ENCODE data around the gene SYT9. TPM values are rescaled to one million over a fixed set of nuclear protein-coding genes. Genes with fewer than 3 reads are reported as not detected.

Gene SYT9
- total RNA-seq, 1 donor from 2014 or later = 1.6 TPM

DNA sequence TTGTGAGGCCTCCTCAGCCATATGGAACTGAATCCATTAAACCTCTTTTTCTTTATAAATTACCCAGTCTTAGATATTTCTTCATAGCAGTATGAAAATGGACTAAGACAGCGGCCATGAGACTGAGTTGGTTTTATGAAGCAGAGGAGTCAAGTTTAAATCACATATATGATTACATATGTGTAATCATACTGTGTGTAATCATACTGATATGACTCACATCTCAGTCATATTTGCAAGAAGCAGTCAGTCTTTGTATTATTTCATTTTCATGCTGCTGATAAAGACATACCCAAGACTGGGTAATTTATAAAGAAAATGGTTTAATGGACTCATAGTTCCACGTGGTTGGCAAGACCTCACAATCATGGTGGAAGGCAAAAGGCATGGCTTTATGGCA, 89.8 kb downstream of the SYT9 start:
- Mint-ChIP-seq H3K36me3 (no peaks in the 10 kb centered on the region), H3K9me3 (peaks cover 8% of the 10 kb centered on the region), H3K27me3 (peaks cover 3% of the 10 kb centered on the region), H3K4me3 (no peak overlapping the region), H3K4me1 (ENCODE audit: unreplicated experiment) (peaks cover 8% of the 10 kb centered on the region), H3K27ac (no peak overlapping the region)
- DNase-seq (ENCODE audit: extremely low spot score, unreplicated experiment) = no peak
- TF ChIP-seq, protein P1, sequence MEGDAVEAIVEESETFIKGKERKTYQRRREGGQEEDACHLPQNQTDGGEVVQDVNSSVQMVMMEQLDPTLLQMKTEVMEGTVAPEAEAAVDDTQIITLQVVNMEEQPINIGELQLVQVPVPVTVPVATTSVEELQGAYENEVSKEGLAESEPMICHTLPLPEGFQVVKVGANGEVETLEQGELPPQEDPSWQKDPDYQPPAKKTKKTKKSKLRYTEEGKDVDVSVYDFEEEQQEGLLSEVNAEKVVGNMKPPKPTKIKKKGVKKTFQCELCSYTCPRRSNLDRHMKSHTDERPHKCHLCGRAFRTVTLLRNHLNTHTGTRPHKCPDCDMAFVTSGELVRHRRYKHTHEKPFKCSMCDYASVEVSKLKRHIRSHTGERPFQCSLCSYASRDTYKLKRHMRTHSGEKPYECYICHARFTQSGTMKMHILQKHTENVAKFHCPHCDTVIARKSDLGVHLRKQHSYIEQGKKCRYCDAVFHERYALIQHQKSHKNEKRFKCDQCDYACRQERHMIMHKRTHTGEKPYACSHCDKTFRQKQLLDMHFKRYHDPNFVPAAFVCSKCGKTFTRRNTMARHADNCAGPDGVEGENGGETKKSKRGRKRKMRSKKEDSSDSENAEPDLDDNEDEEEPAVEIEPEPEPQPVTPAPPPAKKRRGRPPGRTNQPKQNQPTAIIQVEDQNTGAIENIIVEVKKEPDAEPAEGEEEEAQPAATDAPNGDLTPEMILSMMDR (conservative IDR thresholded peaks at IDR 0.05) = no peak

DNA sequence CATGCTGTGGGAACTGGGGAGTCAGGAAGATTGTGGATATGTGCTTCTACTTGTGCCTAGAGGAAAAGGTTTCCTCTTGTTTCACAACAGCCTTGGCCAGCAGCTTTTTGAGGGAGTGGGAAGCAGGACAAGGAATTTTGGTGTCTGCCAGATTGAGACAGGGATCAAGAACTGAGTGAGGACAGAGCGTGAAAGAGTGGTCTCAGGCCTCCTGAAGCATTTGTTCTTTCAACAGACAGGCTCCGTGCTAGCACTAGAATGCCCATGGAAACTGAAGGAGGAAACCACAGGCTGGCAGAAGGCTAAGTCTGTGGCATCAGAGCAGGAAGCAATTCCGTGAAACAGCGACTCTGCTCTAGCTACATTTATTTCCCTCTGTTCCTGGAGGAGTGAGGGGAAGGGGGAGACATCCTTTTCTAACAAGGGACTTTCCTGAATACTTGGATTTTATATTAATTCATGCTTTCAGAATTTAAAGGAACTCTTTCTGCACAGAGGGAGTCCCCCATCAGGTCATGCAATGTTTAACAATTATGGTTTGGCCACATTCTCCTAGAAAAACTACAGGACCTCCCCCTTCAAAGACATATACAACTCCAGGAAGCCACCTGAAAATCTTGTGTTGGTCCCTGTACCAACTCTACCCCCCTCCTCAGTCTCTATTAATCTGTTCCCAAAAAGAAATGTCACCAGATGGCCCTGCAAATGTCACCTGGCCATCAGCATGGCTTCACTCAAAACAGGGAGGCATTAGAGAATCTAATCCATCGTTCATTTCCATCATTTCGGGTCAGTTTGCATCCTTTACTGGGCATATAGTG, 96.1 kb downstream of the SYT9 start:
- H3K27ac Mint-ChIP-seq = no peak overlapping the region
- no peaks in the 10 kb centered on the region for H3K27me3 Mint-ChIP-seq
- peaks cover 16% of the 10 kb centered on the region for H3K4me1 Mint-ChIP-seq (ENCODE audit: unreplicated experiment)
- H3K9me3 Mint-ChIP-seq = no peaks in the 10 kb centered on the region
- TF ChIP-seq, protein P1 (conservative IDR thresholded peaks at IDR 0.05) = no peak
- H3K4me3 Mint-ChIP-seq = no peak overlapping the region
- no peak for DNase-seq (ENCODE audit: extremely low spot score, unreplicated experiment)
- no peaks in the 10 kb centered on the region for H3K36me3 Mint-ChIP-seq

DNA sequence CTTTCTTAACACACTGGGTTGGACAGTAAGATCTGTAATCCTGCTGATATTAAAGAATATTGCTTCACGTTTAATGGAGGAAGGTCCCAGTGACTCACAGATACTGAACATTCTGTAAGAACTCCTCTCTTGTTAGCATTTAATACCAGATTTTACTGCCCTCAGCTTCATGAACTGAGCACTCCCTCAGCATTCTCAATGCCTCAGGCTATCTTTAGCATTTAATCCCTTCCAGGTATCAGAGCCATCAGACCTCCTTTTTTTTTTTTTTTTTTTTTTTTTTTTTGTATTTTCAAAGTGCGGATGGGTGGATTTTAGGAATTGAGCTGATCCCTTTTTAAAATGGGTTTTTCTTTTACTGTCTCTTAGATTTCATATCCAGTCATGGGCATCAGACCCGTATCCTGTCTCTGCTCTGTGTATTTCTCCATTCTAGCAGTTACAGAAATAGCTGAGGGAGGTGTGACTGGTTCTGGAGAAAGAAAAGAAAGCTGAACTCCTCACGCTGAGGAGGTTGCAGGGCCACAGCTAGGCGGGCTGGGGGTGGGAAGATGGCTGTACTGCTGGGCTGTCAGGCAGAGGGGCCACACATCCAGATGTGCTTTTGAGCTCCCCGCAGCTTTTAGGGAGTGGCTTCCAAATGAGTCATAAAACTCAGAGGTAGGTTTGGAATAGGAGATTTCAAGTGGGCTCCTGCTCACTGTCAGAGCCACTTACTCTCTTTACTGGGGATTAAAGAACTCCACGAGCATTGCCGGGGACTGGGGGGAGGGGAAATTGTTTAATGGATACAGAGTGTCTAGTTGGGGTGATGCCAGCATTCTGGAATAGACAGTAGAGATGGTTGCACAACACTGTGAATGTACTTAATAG, 97.0 kb downstream of the SYT9 start:
- peak overlapping the region; percentile 16 for H3K4me3 Mint-ChIP-seq
- no peaks in the 10 kb centered on the region for H3K36me3 Mint-ChIP-seq
- no peaks in the 10 kb centered on the region for H3K27me3 Mint-ChIP-seq
- H3K27ac Mint-ChIP-seq = no peak overlapping the region
- TF ChIP-seq, protein P1 (conservative IDR thresholded peaks at IDR 0.05) = no peak
- no peaks in the 10 kb centered on the region for H3K9me3 Mint-ChIP-seq
- DNase-seq (ENCODE audit: extremely low spot score, unreplicated experiment) = no peak
- peaks cover 16% of the 10 kb centered on the region for H3K4me1 Mint-ChIP-seq (ENCODE audit: unreplicated experiment)

DNA sequence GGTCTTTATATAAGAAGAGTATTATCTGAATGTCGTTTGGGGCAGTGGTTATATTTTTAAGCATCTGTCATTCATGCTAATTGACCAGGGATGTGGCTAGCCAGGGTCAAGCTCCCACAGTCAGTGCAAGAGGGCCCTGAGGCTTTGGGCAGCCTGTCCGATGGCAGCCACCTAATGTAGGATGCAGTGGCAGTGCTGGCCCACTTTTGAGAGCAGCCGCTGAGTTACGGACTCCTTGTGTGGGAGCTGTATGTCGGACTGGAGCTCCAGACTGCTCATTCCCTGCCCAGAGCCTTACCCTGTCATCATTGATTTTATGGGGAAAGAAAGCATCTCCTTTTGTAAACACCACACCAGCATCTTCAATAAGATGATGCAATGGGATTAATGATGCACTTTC, 99.5 kb downstream of the SYT9 start:
- H3K4me1 Mint-ChIP-seq (ENCODE audit: unreplicated experiment) = peaks cover 16% of the 10 kb centered on the region
- no peaks in the 10 kb centered on the region for H3K36me3 Mint-ChIP-seq
- no peak overlapping the region for H3K27ac Mint-ChIP-seq
- TF ChIP-seq, protein P1 (conservative IDR thresholded peaks at IDR 0.05) = no peak
- H3K27me3 Mint-ChIP-seq = peaks cover 3% of the 10 kb centered on the region
- DNase-seq (ENCODE audit: extremely low spot score, unreplicated experiment) = no peak
- no peak overlapping the region for H3K4me3 Mint-ChIP-seq
- no peaks in the 10 kb centered on the region for H3K9me3 Mint-ChIP-seq

DNA sequence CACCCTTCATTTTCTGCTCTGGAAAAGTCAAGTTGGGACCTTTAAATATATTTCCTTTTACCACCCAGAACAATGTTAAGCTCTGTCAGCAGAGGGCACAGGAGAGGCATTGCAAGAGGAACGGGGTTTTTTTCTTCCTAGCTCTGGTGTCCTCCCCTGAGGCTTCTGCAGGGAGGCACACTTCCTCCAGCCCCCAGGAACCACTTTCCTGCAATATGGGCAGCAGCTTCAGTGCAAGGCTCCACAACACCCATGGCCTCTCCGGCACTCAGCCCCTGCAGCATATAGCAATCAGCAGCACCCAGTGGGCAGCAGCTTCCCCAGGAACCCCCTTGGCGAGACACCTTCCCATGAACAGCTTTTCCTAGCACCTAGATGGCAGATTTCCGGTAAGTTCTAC, 101.4 kb downstream of the SYT9 start:
- Mint-ChIP-seq H3K4me3 (no peak overlapping the region), H3K27me3 (peaks cover 3% of the 10 kb centered on the region), H3K27ac (no peak overlapping the region), H3K9me3 (no peaks in the 10 kb centered on the region), H3K36me3 (no peaks in the 10 kb centered on the region), H3K4me1 (ENCODE audit: unreplicated experiment) (peaks cover 11% of the 10 kb centered on the region)
- TF ChIP-seq, protein P1 (conservative IDR thresholded peaks at IDR 0.05) = peak; percentile 61
- no peak for DNase-seq (ENCODE audit: extremely low spot score, unreplicated experiment)

Measured in type B pancreatic cell (in vitro differentiated cells).